DND-41 (cell line): ENCODE measurements around the gene NAA16.
A peak's percentile ranks its signal among the peaks of the same experiment; 100 is the strongest.

Experiments used
- ATAC-seq: fragments of 200-7000 bp; cut with Tn5 transposase; 3 replicates; pipeline ENCODE4 v1.9.1; 2021; ENCODE audit warnings: low read depth; ENCODE audit not compliant: insufficient read depth
- DNase-seq: peaks from one replicate; pipeline ENCODE4 v3.0.0-alpha.2; 2020
- H2AFZ ChIP-seq: 2 replicates; pipeline ENCODE4 v1.6.0; 2012; ENCODE audit warnings: low read depth, low read length
- H3K27ac ChIP-seq: 2 replicates; pipeline ENCODE4 v1.5.1; 2012; ENCODE audit warnings: low read length, inconsistent platforms
- H3K27me3 ChIP-seq: fragments of 200-600 bp; sonication (generic); 2 replicates; pipeline ENCODE4 v1.6.0; 2012; ENCODE audit warnings: low read length, mild to moderate bottlenecking, inconsistent platforms; ENCODE audit not compliant: insufficient read depth, poor library complexity
- H3K36me3 ChIP-seq: 2 replicates; pipeline ENCODE4 v1.5.1; 2012; ENCODE audit warnings: low read length, inconsistent platforms; ENCODE audit not compliant: insufficient read depth
- H3K4me1 ChIP-seq: 2 replicates; pipeline ENCODE4 v1.5.1; 2012; ENCODE audit warnings: mild to moderate bottlenecking, low read length; ENCODE audit not compliant: insufficient read depth
- H3K4me2 ChIP-seq: 2 replicates; pipeline ENCODE4 v1.6.0; 2012; ENCODE audit warnings: mild to moderate bottlenecking, moderate library complexity, low read length, inconsistent platforms; ENCODE audit not compliant: insufficient read depth
- H3K4me3 ChIP-seq, 2 experiments: fragments of 200-600 bp in 1 of 2; shearing (Covaris generic) in 1 of 2; 2 replicates each; pipeline ENCODE4 v1.5.1; 2012 to 2016; ENCODE audit warnings: inconsistent platforms in 2 of 2, low read length in 2 of 2, mild to moderate bottlenecking in 2 of 2, low read depth in 1 of 2, moderate library complexity in 1 of 2
- H3K79me2 ChIP-seq: 2 replicates; pipeline ENCODE4 v1.6.0; 2012; ENCODE audit warnings: low read length, inconsistent platforms; ENCODE audit not compliant: insufficient read depth
- H3K9ac ChIP-seq: 2 replicates; pipeline ENCODE4 v1.6.0; 2012; ENCODE audit warnings: low read depth, mild to moderate bottlenecking, inconsistent platforms, low read length, moderate library complexity
- H3K9me3 ChIP-seq: 2 replicates; pipeline ENCODE4 v1.5.1; 2012; ENCODE audit warnings: low read length, moderate library complexity, mild to moderate bottlenecking, inconsistent platforms; ENCODE audit not compliant: insufficient read depth, severe bottlenecking
- H4K20me1 ChIP-seq: 2 replicates; pipeline ENCODE4 v1.6.0; 2012; ENCODE audit warnings: low read length; ENCODE audit not compliant: insufficient read depth
- EZH2 ChIP-seq: IDR thresholded peaks from 3 replicates; pipeline ENCODE4 v1.6.1; 2012; ENCODE audit warnings: borderline replicate concordance, low read depth, mild to moderate bottlenecking, moderate library complexity, low read length, inconsistent platforms; ENCODE audit not compliant: severe bottlenecking
- TF ChIP-seq, protein P1 (sequence below): IDR thresholded peaks from 2 replicates; pipeline ENCODE4 v1.5.1; 2012; ENCODE audit warnings: borderline replicate concordance, low read length, moderate library complexity, mild to moderate bottlenecking; ENCODE audit not compliant: poor library complexity, severe bottlenecking; ENCODE audit errors: extremely low read depth

Gene NAA16

GRCh38 chr13:41284512-41285288, 26.4 kb upstream of the NAA16 start:
- Histone ChIP-seq H3K9ac (no peak overlapping the region), H3K4me2 (no peak overlapping the region), H2AFZ (no peak overlapping the region), H3K27ac (no peak overlapping the region), H3K9me3 (no peaks in the 10 kb centered on the region), H3K27me3 (no peaks in the 10 kb centered on the region), H3K79me2 (no peaks in the 10 kb centered on the region), H3K36me3 (no peaks in the 10 kb centered on the region), H3K4me1 (no peaks in the 10 kb centered on the region), H4K20me1 (no peaks in the 10 kb centered on the region), H3K4me3 (no peak overlapping the region)
- DNase-seq: no peak
- TF ChIP-seq, protein P1, sequence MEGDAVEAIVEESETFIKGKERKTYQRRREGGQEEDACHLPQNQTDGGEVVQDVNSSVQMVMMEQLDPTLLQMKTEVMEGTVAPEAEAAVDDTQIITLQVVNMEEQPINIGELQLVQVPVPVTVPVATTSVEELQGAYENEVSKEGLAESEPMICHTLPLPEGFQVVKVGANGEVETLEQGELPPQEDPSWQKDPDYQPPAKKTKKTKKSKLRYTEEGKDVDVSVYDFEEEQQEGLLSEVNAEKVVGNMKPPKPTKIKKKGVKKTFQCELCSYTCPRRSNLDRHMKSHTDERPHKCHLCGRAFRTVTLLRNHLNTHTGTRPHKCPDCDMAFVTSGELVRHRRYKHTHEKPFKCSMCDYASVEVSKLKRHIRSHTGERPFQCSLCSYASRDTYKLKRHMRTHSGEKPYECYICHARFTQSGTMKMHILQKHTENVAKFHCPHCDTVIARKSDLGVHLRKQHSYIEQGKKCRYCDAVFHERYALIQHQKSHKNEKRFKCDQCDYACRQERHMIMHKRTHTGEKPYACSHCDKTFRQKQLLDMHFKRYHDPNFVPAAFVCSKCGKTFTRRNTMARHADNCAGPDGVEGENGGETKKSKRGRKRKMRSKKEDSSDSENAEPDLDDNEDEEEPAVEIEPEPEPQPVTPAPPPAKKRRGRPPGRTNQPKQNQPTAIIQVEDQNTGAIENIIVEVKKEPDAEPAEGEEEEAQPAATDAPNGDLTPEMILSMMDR: no peak
- TF ChIP-seq EZH2: no peak
- ATAC-seq: no peak

DNA sequence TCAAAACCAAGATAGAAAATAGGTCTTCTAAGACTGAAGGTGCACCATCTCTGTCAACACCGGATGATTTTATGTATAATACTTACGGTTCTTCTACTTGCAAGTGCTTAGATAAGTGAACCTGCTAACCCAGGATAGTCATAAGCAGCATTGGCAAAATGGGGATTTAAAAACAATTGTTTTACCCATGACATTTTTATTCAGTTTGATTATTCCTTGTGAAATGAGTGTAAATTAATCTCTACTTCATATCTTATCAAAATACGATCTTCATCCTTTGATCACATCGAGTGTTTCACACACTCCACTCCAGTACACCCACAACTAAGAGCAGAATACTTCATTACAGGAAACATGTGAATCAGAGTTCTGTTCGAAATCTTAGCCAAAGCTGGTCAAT, 24.7 kb upstream of the NAA16 start:
- peak; percentile 42; the same call in 1 of the 3 replicates for ATAC-seq
- Histone ChIP-seq H3K79me2 (no peaks in the 10 kb centered on the region), H3K4me1 (no peaks in the 10 kb centered on the region), H3K27me3 (no peaks in the 10 kb centered on the region), H3K4me3 (no peak overlapping the region), H3K4me2 (no peak overlapping the region), H3K9me3 (no peaks in the 10 kb centered on the region), H2AFZ (no peak overlapping the region), H3K9ac (no peak overlapping the region), H4K20me1 (no peaks in the 10 kb centered on the region), H3K27ac (no peak overlapping the region), H3K36me3 (no peaks in the 10 kb centered on the region)
- no peak for TF ChIP-seq EZH2
- TF ChIP-seq, protein P1: no peak
- no peak for DNase-seq

DNA sequence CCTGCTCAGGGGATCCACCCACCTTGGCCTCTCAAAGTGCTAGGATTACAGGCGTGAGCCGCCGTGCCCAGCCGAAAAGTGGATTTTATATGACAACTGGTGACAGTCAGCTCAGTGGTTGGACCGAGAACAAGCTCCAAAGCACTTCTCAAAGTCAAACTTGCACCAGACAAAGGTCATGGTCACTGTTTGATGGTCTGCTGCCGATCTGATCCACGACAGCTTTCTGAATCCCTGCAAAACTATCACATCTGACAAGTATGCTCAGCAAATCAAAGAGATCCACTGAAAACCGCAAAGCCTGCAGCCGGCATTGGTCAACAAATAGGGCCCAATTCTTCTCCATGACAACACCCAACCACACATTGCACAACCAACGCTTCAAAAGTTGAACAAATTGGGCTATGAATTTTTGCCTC, 21.6 kb upstream of the NAA16 start:
- H3K79me2 ChIP-seq: no peaks in the 10 kb centered on the region
- H3K4me1 ChIP-seq: no peaks in the 10 kb centered on the region
- no peaks in the 10 kb centered on the region for H4K20me1 ChIP-seq
- H3K36me3 ChIP-seq: no peaks in the 10 kb centered on the region
- TF ChIP-seq EZH2: no peak
- TF ChIP-seq, protein P1: no peak
- peaks cover 2% of the 10 kb centered on the region for H3K9me3 ChIP-seq
- DNase-seq: no peak
- no peak overlapping the region for H3K27ac ChIP-seq
- no peak overlapping the region for H3K4me2 ChIP-seq
- no peak overlapping the region for H3K4me3 ChIP-seq
- ATAC-seq: no peak
- no peak overlapping the region for H2AFZ ChIP-seq
- H3K9ac ChIP-seq: no peak overlapping the region
- no peaks in the 10 kb centered on the region for H3K27me3 ChIP-seq

DNA sequence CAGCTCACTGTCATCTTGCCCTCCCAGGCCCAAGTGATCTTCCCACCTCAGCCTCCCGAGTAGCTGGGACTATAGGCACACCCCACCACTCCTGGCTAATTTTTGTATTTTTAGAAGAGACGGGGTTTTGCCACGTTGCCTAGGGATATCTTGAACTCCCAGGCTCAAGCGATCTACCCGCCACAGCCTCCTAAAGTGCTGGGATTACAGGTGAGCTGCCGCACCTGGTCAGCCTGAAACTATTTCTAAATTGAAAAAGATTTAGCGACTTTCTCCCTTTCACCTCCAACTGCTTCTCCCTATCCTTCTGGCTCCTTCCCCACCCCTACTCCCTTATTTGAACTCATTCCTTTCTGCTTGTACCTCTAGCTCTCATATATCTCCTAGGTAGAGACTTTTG, 19.8 kb upstream of the NAA16 start:
- no peak for ATAC-seq
- TF ChIP-seq, protein P1: no peak
- TF ChIP-seq EZH2: no peak
- no peak overlapping the region for H3K9ac ChIP-seq
- H3K79me2 ChIP-seq: no peaks in the 10 kb centered on the region
- no peaks in the 10 kb centered on the region for H3K27me3 ChIP-seq
- DNase-seq: no peak
- H3K9me3 ChIP-seq: peaks cover 2% of the 10 kb centered on the region
- H3K4me1 ChIP-seq: no peaks in the 10 kb centered on the region
- no peak overlapping the region for H2AFZ ChIP-seq
- H3K27ac ChIP-seq: no peak overlapping the region
- H3K36me3 ChIP-seq: no peaks in the 10 kb centered on the region
- H4K20me1 ChIP-seq: no peaks in the 10 kb centered on the region
- no peak overlapping the region for H3K4me3 ChIP-seq
- H3K4me2 ChIP-seq: no peak overlapping the region
